Activated T-cell treated with anti-CD3 and anti-CD28 coated beads for 4 hours (primary cell): ENCODE measurements around the gene C19orf85.
"Not testable (repeated sequence)": the region's sequence is repeated elsewhere in the genome, so short reads cannot be mapped to it uniquely, and the experiment has no call there.

Experiments
- DNase-seq: peaks from one replicate; pipeline ENCODE4 v3.0.0-alpha.2; 2020

The C19orf85 gene

GRCh38 chr19:55464662-55465054, at the start of gene C19orf85:
Gene C19orf85 (minus strand): TSS chr19:55464751. CDS start chr19:55464554, 197 bp downstream.
- no peak for DNase-seq

- DNase-seq = no peak
Observed at GRCh38 chr19:55508120-55508519, 43.6 kb upstream of the C19orf85 start.

GRCh38 chr19:55504981-55505380, 40.4 kb upstream of the C19orf85 start:
- no peak for DNase-seq

- no peak for DNase-seq
Observed at GRCh38 chr19:55504252-55504603, 39.7 kb upstream of the C19orf85 start.

- DNase-seq = peak; percentile 94
Observed at GRCh38 chr19:55503502-55504251, 39.1 kb upstream of the C19orf85 start.

- no peak for DNase-seq
Observed at GRCh38 chr19:55503157-55503501, 38.6 kb upstream of the C19orf85 start.

GRCh38 chr19:55502197-55502952, 37.8 kb upstream of the C19orf85 start:
- no peak for DNase-seq

- no peak for DNase-seq
Observed at GRCh38 chr19:55500368-55500952, 35.9 kb upstream of the C19orf85 start.

- no peak for DNase-seq
Observed at GRCh38 chr19:55498246-55498840, 33.8 kb upstream of the C19orf85 start.

- DNase-seq = no peak
Observed at GRCh38 chr19:55497763-55498162, 33.2 kb upstream of the C19orf85 start.

GRCh38 chr19:55496820-55497219, 32.3 kb upstream of the C19orf85 start:
- DNase-seq = not testable (repeated sequence)

GRCh38 chr19:55495646-55496349, 31.2 kb upstream of the C19orf85 start:
- DNase-seq = no peak

GRCh38 chr19:55494172-55494761, 29.7 kb upstream of the C19orf85 start:
- DNase-seq = no peak

GRCh38 chr19:55493645-55494171, 29.2 kb upstream of the C19orf85 start:
- no peak for DNase-seq

GRCh38 chr19:55493052-55493644, 28.6 kb upstream of the C19orf85 start:
- DNase-seq = no peak

GRCh38 chr19:55492362-55492944, 27.9 kb upstream of the C19orf85 start:
- no peak for DNase-seq

- DNase-seq = no peak
Observed at GRCh38 chr19:55491546-55492360, 27.2 kb upstream of the C19orf85 start.

GRCh38 chr19:55490478-55491432, 26.2 kb upstream of the C19orf85 start:
- DNase-seq = no peak

GRCh38 chr19:55489711-55490477, 25.3 kb upstream of the C19orf85 start:
- no peak for DNase-seq
